ENCODE measurements around the gene MACROD2.
"Not testable (repeated sequence)": the region's sequence is repeated elsewhere in the genome, so short reads cannot be mapped to it uniquely, and the experiment has no call there.

The MACROD2 gene

DNA sequence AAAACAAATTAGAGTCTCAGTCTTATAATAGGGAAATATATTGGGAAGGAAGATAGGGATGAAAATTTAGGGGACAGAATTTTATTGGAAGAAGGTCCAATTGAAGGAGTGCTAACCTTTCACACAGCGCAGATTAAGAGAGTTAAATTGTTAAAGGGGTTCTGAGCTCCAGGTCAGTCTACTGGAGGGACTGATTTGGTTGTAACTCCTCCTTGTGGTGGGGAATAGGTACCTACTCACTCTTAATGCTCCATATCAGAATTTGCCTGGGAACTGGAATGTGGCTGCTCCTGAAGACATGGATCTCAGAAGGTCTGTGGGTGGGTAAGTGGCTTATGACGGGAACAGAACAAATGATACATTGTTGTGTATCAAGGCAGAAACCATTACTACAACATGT is 198.6 kb downstream of the MACROD2 start:
- no peak for DNase-seq

DNA sequence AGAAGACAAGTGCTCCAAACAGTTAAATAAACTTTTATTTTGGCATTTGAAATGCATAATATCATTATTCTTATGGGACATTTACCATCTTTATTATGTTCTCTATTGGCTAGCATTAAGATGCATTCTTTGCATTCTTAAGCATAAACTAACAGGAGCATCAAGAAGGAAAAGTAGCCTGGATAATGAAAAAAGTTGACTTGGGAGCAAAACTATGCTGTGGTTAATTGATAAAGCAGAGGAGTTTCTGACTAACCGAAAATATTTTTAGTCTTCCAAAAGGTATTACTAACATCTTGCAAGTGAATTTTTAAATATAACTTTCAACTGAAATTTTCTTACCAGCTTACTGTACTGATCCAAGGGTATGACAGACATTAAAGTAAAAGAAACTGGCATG is 201.8 kb downstream of the MACROD2 start:
- no peak for DNase-seq

DNA sequence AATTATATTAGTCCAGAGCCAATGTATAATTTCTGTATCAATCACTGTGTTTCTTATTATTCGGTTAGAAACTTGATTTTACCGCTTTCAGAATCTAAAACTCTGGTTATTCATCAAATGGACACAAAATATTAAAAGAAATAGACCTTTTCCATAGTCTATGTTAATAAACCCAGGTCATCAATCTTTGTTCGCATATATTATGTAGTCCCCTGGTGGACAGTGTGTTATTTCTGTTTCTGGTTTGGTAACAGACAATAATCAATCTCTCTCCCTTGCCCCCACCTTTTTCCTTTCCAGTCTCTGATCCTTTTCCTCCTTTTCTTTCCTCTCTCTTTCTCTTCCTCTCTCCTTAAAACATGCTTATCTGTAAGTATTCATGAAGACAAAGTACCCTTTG is 203.1 kb downstream of the MACROD2 start:
- DNase-seq = no peak

DNA sequence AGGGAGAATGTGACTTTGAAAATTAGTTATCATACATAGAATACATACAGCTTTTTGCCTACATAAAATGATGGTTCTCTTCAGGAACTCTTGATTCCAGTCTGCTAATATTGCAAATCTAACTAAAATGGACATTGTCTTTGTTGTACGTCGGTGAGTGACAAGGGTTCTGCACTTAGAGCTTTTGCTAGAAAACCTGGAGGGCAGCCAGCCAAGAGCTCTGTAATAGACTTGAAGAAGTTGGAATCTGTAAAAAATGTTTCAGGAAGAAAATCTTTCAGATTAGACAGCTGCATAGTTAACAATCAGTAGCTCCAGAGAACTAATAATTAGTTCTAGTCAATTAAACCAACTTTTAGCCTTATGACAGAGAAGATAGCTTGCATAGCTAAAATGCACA is 203.8 kb downstream of the MACROD2 start:
- DNase-seq = no peak

DNA sequence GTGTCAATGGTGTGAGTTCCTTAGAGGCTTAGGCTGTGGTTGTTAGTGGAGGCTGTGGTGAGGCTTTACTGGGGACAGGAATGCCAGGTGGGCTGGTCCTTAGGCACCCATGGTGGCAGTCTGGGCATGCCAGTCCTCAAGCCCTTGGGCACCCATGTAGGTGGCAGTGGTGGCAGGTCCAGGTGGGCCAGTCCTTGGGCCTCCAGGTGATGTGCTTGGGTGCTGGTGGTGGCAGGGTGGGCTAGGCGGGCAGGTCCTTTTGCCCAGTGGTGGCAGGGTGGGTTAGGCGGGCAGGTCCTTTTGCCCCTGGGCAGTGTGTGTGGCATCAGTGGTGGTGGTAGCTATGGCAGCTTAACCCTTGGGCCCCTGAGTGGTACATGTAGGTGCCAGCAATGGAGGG is 208.3 kb downstream of the MACROD2 start:
- no peak for DNase-seq

DNA sequence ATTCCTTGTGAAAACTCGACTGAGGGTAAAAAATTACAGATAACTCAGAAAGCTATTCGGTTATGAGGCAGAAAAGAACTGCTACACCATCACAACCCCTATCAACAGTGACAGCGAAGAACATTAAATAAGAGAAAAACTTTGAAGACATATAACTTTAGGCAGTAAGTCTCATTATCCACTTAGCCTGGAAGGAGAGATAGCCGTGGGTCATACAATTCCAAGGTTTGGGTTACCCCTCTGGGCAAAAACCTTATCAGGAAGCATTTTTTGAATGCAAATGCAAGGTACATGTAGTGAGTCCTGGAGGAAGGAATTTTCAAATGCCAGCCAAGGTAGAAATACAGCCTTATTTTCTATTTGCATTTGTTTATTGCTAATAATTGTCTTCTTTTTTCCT is 212.3 kb downstream of the MACROD2 start:
- DNase-seq = no peak

DNA sequence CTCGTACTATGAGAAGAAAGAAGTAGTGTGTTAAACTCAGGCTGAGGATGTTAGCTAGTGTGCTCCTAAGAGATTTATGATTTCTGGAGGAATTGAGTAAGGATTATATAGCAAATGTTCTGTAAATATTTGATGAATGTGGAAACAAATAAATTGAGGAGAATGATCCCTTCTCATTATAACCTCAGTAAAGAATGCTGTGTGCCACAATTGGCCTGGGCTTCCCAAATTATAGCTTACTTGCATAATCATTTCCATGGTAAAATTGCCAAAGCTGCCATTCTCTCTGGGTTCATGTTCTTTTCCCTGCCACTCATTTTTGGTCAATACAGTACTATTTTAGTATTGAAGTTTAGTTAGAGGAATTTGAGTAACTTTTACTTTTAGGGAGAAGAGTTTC is 213.6 kb downstream of the MACROD2 start:
- no peak for DNase-seq

DNA sequence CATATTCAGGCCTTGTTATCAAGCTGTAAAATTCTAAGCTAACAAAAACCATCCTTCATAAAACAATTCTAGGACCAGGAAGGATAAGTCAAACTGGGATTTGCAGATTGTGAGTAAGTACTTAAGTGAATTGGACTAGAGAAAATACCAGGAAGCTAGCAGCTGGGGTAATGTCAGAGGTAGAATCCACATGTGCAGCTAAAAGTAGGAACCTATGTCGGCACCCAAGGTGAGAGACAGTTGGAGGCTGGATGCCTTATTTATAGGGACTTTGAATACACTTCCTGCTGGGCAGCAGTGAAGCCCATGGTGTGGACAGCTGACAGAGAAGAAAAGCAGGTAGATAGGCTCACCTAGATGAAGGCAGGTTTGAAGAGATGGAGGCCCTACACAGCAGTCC is 214.8 kb downstream of the MACROD2 start:
- no peak for DNase-seq

DNA sequence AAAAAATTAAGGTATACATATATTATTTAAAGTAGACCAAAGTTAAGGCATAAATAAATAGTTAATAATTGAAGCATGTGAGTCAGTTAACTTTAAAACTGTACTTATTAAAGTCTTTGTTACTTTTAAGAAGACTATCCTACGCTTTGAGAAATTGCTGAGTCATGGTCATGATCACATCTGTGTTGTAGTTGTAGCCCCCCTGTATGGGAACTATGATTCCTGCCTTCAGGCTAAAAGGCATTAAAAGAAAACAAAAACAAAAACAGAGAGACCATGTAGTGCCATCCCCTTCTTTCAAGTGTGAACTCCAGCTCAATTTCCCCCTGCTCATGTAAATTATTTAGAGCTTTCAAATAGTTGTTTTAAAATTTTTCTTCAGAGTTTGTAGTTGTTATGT is 218.7 kb downstream of the MACROD2 start:
- DNase-seq = no peak

DNA sequence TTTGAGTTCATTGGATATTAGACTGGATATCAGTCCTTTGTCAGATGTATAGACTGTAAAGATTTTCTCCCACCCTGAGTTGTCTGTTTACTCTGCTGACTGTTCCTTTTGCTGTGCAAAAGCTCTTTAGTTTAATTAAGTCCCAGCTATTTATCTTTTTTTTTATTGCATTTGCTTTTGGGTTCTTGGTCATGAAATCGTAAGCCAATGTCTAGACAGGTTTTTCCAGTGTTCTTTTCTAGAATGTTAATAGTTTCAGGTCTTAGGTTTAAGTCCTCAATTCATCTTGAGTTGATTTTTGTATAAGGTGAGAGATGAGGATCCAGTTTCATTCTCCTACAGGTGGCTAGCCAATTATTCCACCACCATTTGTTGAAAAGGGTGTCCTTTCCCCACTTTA is 220.6 kb downstream of the MACROD2 start:
- DNase-seq = not testable (repeated sequence)

DNA sequence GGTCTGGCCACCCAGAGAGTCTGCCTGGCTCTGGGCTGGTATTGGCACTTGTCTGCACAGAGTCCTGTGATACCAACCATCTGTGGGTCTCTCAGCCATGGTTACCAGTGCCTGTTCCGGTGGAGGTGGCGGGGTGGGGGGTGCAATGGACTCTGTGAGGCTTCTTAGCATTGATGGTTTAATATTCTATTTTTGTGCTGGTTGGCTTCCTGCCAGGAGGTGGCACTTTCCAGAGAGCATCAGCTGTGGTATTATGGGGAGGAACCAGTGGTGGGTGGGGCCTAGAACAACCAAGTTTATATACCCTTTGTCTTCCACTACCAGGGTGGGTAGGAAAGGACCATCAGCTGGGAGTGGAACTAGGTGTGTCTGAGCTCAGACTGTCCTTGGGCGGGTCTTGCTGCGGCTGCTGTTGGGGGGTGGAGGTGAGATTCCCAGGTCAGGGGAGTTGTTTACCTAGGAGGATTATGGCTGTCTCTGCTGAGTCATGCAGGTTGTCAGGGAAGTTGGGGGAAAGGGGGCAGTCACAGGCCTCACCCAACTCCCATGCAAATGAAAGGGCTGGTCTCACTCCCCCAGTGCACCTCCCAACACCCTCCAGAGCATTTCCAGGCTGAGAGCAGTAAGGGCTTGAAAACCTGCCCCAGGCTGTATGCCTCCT is 224.6 kb downstream of the MACROD2 start:
- no peak for DNase-seq

DNA sequence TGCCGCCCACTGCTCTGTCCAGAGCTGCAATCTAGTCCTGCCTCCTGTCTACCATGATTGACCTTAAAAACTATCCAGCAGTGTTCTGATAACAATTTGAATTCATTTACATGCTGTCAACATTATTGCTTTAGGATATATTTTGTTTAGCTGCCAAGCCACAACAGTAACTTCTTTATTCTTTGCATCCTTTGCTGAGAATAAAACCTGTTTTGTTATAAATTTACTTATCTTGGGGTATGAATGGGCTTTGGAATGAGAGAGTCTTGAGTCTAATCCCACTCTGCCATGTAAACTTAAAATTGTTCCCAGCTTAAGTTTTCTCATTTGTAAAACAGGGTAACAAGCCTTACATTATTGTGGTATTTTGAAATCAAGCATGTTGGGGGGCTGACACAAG is 225.7 kb downstream of the MACROD2 start:
- DNase-seq = no peak

DNA sequence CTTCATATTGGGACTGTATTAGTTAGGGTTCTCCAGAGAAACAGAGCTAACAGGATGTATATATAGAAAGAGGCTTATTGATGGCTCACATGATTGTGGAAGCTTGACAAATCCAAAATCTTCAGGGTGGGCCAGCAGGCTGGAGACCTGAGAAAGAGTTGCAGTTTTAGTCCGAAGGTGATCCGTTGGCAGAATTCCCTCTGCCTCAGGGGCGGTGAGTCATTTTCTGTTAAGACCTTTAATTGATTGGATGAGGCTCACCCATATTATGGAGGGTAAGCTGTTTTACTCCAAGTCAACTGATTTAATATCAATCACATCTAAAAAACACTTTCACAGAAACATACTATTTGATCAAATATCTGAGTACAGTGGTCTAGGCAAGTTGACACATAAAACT is 228.5 kb downstream of the MACROD2 start:
- no peak for DNase-seq

DNA sequence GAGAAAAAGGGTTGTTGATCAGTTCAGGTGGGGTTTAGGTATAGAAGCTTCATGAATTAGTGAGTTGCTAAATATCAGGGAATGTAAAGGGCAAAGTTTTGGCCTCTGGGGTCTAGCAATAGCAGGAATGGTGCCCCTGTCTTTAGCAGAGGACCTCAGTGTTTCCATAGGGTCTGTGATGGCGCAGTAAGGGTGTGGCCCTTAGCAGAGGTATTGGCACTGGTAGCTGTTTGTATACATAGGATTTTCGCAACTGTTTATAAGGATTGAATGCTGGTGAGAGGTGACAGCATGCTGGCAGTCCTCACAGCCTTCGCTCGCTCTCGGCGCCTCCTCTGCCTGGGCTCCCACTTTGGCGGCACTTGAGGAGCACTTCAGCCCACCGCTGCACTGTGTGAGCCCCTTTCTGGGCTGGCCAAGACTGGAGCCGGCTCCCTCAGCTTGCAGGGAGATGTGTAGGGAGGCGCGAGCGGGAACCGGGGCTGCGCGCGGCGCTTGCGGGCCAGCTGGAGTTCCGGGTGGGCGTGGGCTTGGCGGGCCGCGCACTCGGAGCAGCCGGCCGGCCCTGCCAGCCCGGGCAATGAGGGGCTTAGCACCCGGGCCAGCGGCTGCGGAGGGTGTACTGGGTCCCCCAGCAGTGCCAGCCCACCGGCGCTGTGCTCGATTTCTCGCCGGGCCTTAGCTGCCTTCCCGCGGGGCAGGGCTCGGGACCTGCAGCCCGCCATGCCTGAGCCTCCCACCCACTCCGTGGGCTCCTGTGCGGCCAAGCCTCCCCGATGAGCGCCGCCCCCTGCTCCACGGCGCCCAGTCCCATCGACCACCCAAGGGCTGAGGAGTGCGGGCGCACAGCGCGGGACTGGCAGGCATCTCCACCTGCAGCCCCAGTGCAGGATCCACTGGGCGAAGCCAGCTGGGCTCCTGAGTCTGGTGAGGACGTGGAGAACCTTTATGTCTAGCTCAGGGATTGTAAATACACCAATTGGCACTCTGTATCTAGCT is 231.0 kb downstream of the MACROD2 start:
- DNase-seq = not testable (repeated sequence)

DNA sequence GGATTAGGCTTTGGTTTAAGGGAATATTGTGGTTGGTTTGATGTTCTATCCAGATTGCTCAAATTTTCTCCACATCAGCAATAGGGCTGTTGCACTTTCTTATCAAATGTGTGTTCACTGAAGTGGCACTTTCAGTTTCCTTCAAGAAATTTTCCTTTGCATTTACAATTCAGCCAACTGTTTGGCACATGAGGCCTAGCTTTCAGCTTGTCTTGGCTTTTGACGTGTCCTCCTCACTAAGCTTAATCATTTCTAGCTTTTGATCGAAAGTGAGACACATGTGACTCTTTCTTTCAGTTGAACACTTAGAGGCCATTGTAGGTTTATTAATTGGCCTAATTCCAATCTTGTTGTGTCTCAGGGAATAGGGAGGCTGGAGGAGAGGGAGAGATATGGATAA is 237.3 kb downstream of the MACROD2 start:
- no peak for DNase-seq

DNA sequence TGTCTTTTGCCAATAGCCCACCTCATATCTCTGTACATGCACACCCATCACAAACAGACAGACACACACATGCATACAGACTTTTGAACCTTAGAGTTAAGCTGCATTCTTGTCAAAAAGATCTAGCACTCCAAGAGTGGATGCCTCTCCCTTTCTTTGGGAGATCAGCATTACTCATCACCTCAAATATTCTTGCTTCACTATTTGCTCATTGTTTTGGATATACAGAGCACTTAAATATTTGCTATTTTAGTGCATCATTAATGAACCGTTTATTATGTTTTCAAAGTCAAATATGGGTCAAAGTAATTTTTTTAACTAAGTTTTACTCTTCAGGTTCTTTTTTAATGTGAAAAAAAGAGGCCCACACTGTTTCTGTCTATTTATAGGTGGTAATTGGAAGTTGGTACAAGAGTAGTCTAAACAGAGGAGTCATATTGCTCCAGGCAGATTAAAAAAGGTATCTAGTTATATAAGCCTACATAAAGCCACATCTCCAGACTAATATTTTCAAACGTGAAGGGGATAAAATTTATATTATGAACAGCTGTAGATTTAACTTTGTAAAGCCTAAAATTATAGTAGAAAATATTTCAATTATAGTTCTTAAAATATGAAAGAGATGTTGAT is 239.5 kb downstream of the MACROD2 start:
- DNase-seq = no peak

DNA sequence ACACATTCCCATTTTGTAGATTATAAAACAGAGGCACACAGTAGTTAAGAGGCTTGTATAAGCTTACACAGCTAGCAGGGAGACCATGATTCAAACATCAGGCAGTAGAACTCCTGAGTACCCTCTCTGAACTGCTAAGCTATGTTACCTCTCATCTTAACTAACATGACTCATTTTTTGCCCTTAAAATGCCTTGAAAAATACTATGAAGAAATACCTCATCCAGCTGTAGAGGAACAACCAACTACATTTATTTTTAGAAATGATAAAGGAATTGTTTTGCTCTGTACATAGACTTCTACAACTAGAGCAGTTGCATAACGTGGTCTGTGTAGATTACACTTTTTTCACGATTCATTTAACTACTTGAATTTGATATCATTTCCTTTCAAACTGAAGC is 240.0 kb downstream of the MACROD2 start:
- no peak for DNase-seq

DNA sequence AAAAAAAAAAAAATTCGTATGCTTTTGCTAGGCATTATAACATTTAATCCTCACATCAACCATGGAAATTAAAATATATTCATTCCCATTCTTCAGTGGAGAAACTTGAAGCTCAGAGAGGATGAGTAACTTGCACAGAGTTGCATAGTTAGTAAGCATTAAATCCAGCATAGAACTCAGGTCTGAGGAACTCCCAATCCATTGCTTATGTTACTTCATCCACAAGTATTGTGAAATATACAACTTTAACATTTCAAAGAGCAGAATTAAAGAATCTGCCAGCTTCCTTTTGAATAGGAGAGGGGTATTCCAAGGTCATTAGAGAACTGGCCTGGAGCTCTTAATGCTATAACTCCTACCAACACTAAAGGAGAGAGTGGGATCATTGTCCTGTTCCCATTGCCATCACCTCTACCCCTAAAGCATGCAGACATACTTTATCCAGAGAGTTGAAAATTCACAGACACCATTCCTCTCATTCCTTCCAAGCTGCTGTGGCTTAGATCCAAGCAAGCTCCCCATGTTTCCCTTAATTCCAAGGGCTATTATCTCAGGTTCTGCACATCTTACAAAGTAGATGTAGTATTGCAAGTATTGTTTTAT is 250.2 kb downstream of the MACROD2 start:
- no peak for DNase-seq

DNA sequence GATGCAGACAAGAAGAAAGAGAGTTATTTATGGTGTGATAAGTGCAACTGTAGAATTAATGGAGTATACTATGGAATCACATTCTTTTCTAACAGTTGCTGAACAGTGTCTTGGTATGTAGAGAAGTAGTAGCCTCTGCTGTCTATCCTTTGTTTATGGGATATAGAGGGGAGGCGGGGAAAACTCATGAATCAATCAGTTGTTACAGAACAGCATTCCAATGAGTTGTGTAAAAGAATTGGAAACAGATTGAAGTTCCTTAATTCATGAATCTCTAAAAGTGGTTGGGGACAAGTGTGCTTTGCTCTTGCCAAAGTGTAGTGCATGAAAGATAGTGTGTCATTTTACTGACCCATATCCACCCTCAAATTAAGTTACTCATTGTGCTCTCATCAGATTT is 264.4 kb downstream of the MACROD2 start:
- no peak for DNase-seq

DNA sequence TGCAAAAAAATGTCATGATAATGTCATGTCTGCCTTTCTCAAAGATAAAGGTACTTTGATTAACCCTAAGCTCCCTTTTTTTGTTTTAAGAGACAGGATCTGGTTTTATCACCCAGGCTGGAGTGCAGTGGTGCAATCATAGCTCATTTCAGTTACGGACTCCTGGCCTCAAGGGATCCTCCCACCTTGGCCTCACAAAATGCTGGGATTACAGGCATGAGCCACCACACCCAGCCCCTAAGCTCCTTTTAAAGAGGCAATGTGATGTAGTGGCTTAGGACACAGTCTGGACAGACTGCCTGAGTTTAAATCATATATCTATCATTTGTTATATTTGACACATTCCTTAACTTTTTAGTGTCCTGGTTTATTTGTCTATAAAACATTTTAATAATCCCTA is 265.1 kb downstream of the MACROD2 start:
- no peak for DNase-seq

DNA sequence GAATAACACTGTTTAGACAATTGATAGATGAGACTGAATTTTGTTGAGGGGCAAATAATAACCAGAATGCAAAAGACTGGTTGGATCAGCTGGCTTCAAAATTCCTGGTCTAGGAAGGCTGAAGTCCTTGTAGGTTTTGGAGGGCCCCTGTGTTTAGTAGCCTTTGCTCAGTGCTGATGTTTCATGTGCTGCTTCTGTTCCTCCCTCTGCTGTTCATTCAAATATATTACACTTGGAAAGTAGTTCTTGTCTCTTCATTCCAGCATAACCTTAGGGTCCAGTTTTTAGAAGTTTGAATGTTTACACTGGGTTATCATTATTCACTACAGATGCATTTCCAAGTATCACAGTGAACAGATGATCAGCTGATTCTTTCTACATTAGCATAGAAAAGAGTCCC is 269.6 kb downstream of the MACROD2 start:
- DNase-seq = no peak

DNA sequence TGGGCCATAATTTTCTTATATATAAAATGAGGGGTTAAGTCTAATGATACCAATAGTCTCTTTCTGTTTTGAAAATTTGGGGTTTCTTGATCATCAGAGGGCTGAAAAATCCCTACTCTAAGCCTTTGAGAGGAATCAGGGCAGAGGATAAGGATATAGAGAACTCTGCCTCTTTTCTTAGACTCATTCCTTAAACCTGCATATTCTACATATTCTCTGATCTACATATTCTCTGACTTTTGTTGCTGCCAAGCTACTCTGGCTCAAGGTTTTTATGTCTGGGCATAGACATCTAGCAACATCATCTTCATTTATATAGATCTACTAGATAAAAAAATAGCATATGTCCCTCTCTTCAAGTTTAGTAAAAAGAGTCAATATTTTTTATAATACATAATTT is 270.9 kb downstream of the MACROD2 start:
- DNase-seq = no peak

DNA sequence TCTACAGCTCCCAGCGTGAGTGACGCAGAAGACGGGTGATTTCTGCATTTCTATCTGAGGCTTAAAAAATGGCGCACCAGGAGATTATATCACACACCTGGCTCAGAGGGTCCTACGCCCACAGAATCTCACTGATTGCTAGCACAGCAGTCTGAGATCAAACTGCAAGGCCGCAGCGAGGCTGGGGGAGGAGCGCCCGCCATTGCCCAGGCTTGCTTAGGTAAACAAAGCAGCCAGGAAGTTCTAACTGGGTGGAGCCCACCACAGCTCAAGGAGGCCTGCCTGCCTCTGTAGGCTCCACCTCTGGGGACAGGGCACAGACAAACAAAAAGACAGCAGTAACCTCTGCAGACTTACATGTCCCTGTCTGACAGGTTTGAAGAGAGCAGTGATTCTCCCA is 275.4 kb downstream of the MACROD2 start:
- DNase-seq = not testable (repeated sequence)
